Osteocyte (in vitro differentiated cells): ENCODE data around the gene CFAP210. TPM values are rescaled to one million over a fixed set of nuclear protein-coding genes. Genes with fewer than 3 reads are reported as not detected.
"Not testable (repeated sequence)": the region's sequence is repeated elsewhere in the genome, so short reads cannot be mapped to it uniquely, and the experiment has no call there.

Experiments used
- DNase-seq: peaks from one replicate; pipeline ENCODE4 v3.0.0; 2021; ENCODE audit warnings: mixed read lengths; ENCODE audit not compliant: unreplicated experiment; ENCODE audit errors: extremely low spot score
- H3K27ac Mint-ChIP-seq: one replicate; pipeline ENCODE4 v1.8.0; 2021; ENCODE audit warnings: mild to moderate bottlenecking, mixed read lengths; ENCODE audit not compliant: unreplicated experiment
- H3K27me3 Mint-ChIP-seq: one replicate; pipeline ENCODE4 v1.8.0; 2021; ENCODE audit warnings: mixed read lengths; ENCODE audit not compliant: unreplicated experiment
- H3K36me3 Mint-ChIP-seq: one replicate; pipeline ENCODE4 v1.8.0; 2021; ENCODE audit warnings: mixed read lengths; ENCODE audit not compliant: unreplicated experiment
- H3K4me1 Mint-ChIP-seq: one replicate; pipeline ENCODE4 v1.8.0; 2021; ENCODE audit warnings: mixed read lengths; ENCODE audit not compliant: unreplicated experiment
- H3K4me3 Mint-ChIP-seq: one replicate; pipeline ENCODE4 v1.8.0; 2021; ENCODE audit warnings: mild to moderate bottlenecking, moderate library complexity, mixed read lengths; ENCODE audit not compliant: unreplicated experiment
- H3K9me3 Mint-ChIP-seq: one replicate; pipeline ENCODE4 v1.8.0; 2021; ENCODE audit warnings: mixed read lengths; ENCODE audit not compliant: unreplicated experiment
- total RNA-seq: library from RNA; stranded (reverse); gene quantifications from 2 replicates; pipeline ENCODE4 v1.2.1, GENCODE V29; 2021
- TF ChIP-seq, protein P1 (sequence below): fragments of 200-600 bp; sonication (generic); IDR thresholded peaks from 2 replicates; pipeline ENCODE4 v1.5.0; 2021; ENCODE audit warnings: antibody characterized with exemption, mild to moderate bottlenecking, moderate library complexity

The CFAP210 gene
- total RNA-seq, 1 donor from 2014 or later = not detected

DNA sequence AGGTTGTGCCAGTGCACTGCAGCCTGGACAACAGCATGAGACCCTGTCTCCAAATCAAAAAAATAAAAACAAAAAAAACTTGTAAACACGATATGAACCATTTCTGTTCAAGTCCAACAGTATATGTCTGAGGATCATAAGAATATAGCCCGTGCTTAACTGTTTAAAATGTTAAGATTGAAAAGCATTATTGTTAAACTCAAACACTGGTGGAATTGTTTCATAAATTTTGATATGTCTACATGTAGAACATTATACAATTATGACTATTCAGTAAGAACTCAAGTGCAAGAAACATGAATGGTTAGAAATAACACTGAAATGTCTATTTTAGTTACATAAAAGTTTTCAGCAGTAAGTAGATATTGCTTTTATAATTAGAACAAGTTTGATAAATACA is 80.3 kb downstream of the CFAP210 start:
- no peak overlapping the region for H3K27ac Mint-ChIP-seq
- peaks cover 26% of the 10 kb centered on the region for H3K9me3 Mint-ChIP-seq
- H3K4me1 Mint-ChIP-seq = no peaks in the 10 kb centered on the region
- H3K36me3 Mint-ChIP-seq = peaks cover 83% of the 10 kb centered on the region
- TF ChIP-seq, protein P1, sequence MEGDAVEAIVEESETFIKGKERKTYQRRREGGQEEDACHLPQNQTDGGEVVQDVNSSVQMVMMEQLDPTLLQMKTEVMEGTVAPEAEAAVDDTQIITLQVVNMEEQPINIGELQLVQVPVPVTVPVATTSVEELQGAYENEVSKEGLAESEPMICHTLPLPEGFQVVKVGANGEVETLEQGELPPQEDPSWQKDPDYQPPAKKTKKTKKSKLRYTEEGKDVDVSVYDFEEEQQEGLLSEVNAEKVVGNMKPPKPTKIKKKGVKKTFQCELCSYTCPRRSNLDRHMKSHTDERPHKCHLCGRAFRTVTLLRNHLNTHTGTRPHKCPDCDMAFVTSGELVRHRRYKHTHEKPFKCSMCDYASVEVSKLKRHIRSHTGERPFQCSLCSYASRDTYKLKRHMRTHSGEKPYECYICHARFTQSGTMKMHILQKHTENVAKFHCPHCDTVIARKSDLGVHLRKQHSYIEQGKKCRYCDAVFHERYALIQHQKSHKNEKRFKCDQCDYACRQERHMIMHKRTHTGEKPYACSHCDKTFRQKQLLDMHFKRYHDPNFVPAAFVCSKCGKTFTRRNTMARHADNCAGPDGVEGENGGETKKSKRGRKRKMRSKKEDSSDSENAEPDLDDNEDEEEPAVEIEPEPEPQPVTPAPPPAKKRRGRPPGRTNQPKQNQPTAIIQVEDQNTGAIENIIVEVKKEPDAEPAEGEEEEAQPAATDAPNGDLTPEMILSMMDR = no peak
- DNase-seq = no peak
- H3K27me3 Mint-ChIP-seq = no peaks in the 10 kb centered on the region
- H3K4me3 Mint-ChIP-seq = no peak overlapping the region

DNA sequence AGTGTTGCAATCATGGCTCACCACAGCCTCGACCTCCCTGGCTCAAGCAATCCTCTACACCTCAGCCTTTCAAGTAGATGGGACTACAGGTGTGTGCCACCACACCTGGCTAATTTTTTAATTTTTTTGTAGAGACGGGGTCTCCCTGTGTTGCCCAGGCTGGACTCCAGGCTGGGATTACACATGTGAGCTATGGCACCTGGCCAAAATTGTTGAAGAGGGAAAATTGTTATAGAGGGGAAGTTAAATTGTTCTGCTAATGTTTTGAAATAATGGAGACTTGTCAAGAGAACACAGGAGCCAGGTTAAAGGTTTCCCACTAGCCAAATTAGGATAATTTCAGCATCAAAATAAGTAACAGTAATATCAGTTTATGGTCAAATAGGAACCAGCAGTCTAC is 84.9 kb downstream of the CFAP210 start:
- H3K4me3 Mint-ChIP-seq = no peak overlapping the region
- H3K36me3 Mint-ChIP-seq = peaks cover 59% of the 10 kb centered on the region
- no peaks in the 10 kb centered on the region for H3K4me1 Mint-ChIP-seq
- TF ChIP-seq, protein P1 = no peak
- DNase-seq = no peak
- H3K27ac Mint-ChIP-seq = no peak overlapping the region
- no peaks in the 10 kb centered on the region for H3K27me3 Mint-ChIP-seq
- no peaks in the 10 kb centered on the region for H3K9me3 Mint-ChIP-seq

DNA sequence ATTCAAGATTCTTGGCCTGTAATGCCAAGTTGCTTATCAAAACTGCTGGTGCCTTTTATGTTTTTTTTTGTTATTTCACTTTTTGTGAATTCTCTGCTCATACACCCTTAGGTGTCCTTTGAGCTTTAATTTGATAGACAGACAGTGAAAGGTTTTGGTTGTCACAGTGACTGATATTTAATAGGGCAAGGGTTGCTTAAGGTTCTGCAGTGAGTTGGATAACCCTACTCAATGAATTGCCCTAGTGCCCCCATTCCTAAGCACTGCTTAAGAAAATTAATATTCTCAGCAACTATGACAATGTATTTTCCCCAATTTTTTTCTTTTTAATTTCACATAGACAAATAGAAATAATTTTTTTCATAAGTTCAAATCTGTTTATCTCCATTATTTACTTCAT is 94.6 kb downstream of the CFAP210 start:
- Mint-ChIP-seq H3K4me1 (no peaks in the 10 kb centered on the region), H3K4me3 (no peak overlapping the region), H3K27ac (no peak overlapping the region), H3K27me3 (no peaks in the 10 kb centered on the region), H3K36me3 (peaks cover 3% of the 10 kb centered on the region), H3K9me3 (no peaks in the 10 kb centered on the region)
- no peak for DNase-seq
- TF ChIP-seq, protein P1 = no peak

DNA sequence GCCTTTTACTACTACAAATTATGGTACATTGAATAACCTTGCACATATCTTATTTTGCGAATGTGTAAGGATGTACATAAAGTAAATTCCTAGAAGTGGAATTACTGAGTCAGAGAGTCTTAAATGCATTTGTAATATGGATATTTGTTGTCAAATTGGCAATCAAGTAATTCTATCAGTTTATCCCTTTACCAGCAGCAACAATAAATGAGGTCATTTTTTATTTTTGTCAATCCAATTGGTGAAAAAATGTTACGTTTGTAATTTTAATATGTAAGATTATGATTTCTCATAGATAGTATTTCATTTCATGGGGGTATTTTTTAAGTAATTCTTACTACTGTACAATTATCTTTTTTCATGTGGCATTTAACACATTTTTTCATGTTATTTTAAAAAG is 95.2 kb downstream of the CFAP210 start:
- H3K27ac Mint-ChIP-seq = no peak overlapping the region
- no peaks in the 10 kb centered on the region for H3K27me3 Mint-ChIP-seq
- TF ChIP-seq, protein P1 = no peak
- H3K9me3 Mint-ChIP-seq = no peaks in the 10 kb centered on the region
- no peaks in the 10 kb centered on the region for H3K36me3 Mint-ChIP-seq
- DNase-seq = no peak
- H3K4me1 Mint-ChIP-seq = no peaks in the 10 kb centered on the region
- H3K4me3 Mint-ChIP-seq = no peak overlapping the region

DNA sequence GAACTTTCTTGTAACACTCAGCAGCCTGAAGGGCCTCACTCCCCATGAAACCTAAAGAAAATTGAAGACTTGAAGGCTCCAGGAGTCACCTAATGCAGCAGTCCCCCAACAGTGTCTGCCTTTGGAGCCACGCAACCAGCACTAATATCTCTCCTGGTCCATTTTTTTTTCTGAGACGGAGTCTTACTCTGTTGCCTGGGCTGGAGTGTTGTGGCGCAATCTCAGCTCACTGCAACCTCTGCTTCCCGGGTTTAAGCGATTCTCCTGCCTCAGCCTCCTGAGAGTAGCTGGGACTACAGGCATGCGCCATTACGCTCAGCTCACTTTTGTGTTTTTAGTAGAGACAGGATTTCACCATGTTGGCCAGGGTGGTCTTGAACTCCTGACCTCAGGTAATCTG is 97.7 kb downstream of the CFAP210 start:
- not testable (repeated sequence) for H3K27ac Mint-ChIP-seq, H3K9me3 Mint-ChIP-seq, H3K36me3 Mint-ChIP-seq, H3K4me3 Mint-ChIP-seq, H3K27me3 Mint-ChIP-seq, DNase-seq, H3K4me1 Mint-ChIP-seq

Other genes starting within 250 kb of the CFAP210 start
- gene BBS5, start 214.9 kb downstream of the CFAP210 start, total RNA-seq = 11.1 and 11.6 TPM in 2 replicates
- 0.89 and 1.5 TPM in 2 replicates for gene KLHL41, start 184.7 kb downstream of the CFAP210 start, total RNA-seq
- 12.3 and 15.6 TPM in 2 replicates for gene FASTKD1, start 120.5 kb downstream of the CFAP210 start, total RNA-seq
- gene PPIG, start 110.1 kb downstream of the CFAP210 start, total RNA-seq = 44.3 and 45.9 TPM in 2 replicates
- gene PHOSPHO2, start 64 bp upstream of the CFAP210 start, total RNA-seq = 4.8 and 5.3 TPM in 2 replicates
- 7.1 and 7.9 TPM in 2 replicates for gene KLHL23, start 39.4 kb upstream of the CFAP210 start, total RNA-seq
- gene SSB, start 104.5 kb upstream of the CFAP210 start, total RNA-seq = 103 and 111 TPM in 2 replicates
- gene METTL5, start 130.5 kb upstream of the CFAP210 start, total RNA-seq = 37.6 and 42.8 TPM in 2 replicates
- 34.5 and 38.0 TPM in 2 replicates for gene UBR3, start 133.0 kb upstream of the CFAP210 start, total RNA-seq